Upper lobe of left lung (tissue), 6 donors: ENCODE data around the gene WDR49. TPM values are rescaled to one million over a fixed set of nuclear protein-coding genes. Genes with fewer than 3 reads are reported as not detected.

Experiments used
- ATAC-seq, 2 donors: fragments of 200-7000 bp; cut with Tn5 transposase; one replicate each; pipeline ENCODE4 v1.9.1; 2022; ENCODE audit warnings: mild to moderate bottlenecking in 2 of 2, moderate library complexity in 2 of 2; ENCODE audit not compliant: low FRiP score in 2 of 2
- DNase-seq, 2 donors: peaks; one replicate each; pipeline ENCODE4 v3.0.0-alpha.2; 2019 to 2020
- H3K27ac ChIP-seq, 4 donors: fragments of 200-600 bp; sonication (generic); one replicate each; pipeline ENCODE4 v1.5.1; 2016 to 2019
- H3K27me3 ChIP-seq, 4 donors: fragments of 200-600 bp; sonication (generic); one replicate each; pipeline ENCODE4 v1.5.1; 2017 to 2019
- H3K36me3 ChIP-seq, 4 donors: fragments of 200-600 bp; sonication (generic); one replicate each; pipeline ENCODE4 v1.5.1; 2016 to 2019
- H3K4me1 ChIP-seq, 4 donors: fragments of 200-600 bp; sonication (generic); one replicate each; pipeline ENCODE4 v1.5.1; 2018 to 2019
- H3K4me3 ChIP-seq, 4 donors: fragments of 200-600 bp; sonication (generic); one replicate each; pipeline ENCODE4 v1.5.1; 2017 to 2019; ENCODE audit warnings: mild to moderate bottlenecking in 2 of 4, moderate library complexity in 1 of 4
- H3K9me3 ChIP-seq, 4 donors: fragments of 200-600 bp; sonication (generic); one replicate each; pipeline ENCODE4 v1.5.1; 2018 to 2019
- CTCF ChIP-seq, 6 experiments: fragments of 450-650 bp in 4 of 6; fragments of 200-600 bp in 2 of 6; sonication (generic) in 2 of 6; IDR thresholded peaks; one replicate each; pipeline ENCODE4 v1.5.1; 2016 to 2019; ENCODE audit warnings: antibody characterized with exemption in 6 of 6
- EP300 ChIP-seq, 4 donors: sonication (generic); formaldehyde crosslinking; IDR thresholded peaks; one replicate each; pipeline ENCODE4 v1.5.1; 2017; ENCODE audit warnings: antibody characterized with exemption in 4 of 4, control low read depth in 2 of 4
- POLR2A ChIP-seq, 4 donors: fragments of 450-650 bp; IDR thresholded peaks; one replicate each; pipeline ENCODE4 v1.5.1; 2016 to 2017; ENCODE audit warnings: antibody characterized with exemption in 4 of 4, mild to moderate bottlenecking in 2 of 4
- POLR2AphosphoS5 ChIP-seq, 2 donors: sonication (generic); formaldehyde crosslinking; IDR thresholded peaks; one replicate each; pipeline ENCODE4 v1.5.1; 2017; ENCODE audit warnings: antibody characterized with exemption in 2 of 2
- WGBS, 2 donors: methylation state at CpG; one replicate each; pipeline ENCODE4 v1.1.5; 2017 to 2018; 5-methylcytosine and 5-hydroxymethylcytosine counted together
- total RNA-seq, 6 donors: library from RNA; depleted of rRNA in 4 of 6; stranded (reverse); fragments of >200 nt in 4 of 6; gene quantifications; one replicate each; pipeline versions ENCODE4 v1.1.0 to v1.2.1, GENCODE V29; 2016 to 2021
- donor health status: DM: no; HTN: no; CAD: no; lungs with moderate emphysema.
- donor health status: DM: no; HTN: yes; CAD: no; lungs with severe emphysema.

Gene WDR49
- total RNA-seq, 6 donors from 2014 or later, result 2.6 to 37.3 (median 11.8) TPM

DNA sequence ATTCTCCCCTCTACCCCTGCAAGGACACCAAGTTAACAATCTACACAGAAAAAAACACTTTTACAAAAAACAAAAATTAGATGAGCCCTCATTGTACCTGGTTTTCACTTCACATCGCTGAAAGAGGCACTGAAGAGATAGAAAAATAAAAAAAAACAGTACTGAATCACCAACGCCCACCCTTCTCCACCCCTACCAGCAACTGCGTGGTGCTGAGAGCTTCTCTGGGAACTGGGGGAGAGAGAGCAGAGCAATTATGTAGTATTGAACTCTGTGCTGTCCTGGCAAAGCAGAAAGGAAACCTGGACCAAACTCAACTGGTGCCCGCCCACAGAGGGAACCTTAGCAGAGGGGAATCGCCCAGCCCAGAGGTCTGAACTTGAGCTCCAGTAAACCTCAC is 44.6 kb downstream of the WDR49 start:
- Histone ChIP-seq H3K9me3 (no peaks in the 10 kb centered on the region), H3K27me3 (no peaks in the 10 kb centered on the region), H3K4me3 (no peak overlapping the region), H3K27ac (no peak overlapping the region), H3K4me1 (no peaks in the 10 kb centered on the region), H3K36me3 (no peaks in the 10 kb centered on the region)
- ATAC-seq (no peak), DNase-seq (no peak)
- TF ChIP-seq POLR2AphosphoS5 (IDR thresholded peaks at IDR 0.05) (no peak), POLR2A (IDR thresholded peaks at IDR 0.05) (no peak), EP300 (IDR thresholded peaks at IDR 0.05) (no peak), CTCF (IDR thresholded peaks at IDR 0.05) (no peak)
- 81 to 87% methylated on average over 5 of the region's 5 CpGs for whole genome bisulfite sequencing, 2 donors

GRCh38 chr3:167606836-167607235 is 46.9 kb downstream of the WDR49 start:
- H3K36me3 ChIP-seq, result no peaks in the 10 kb centered on the region
- no peaks in the 10 kb centered on the region for H3K9me3 ChIP-seq
- no peak for ATAC-seq
- no peaks in the 10 kb centered on the region for H3K4me1 ChIP-seq
- no peak overlapping the region for H3K27ac ChIP-seq
- TF ChIP-seq POLR2A (IDR thresholded peaks at IDR 0.05) (no peak), EP300 (IDR thresholded peaks at IDR 0.05) (no peak), POLR2AphosphoS5 (IDR thresholded peaks at IDR 0.05) (no peak), CTCF (IDR thresholded peaks at IDR 0.05) (no peak)
- DNase-seq, result no peak
- 89 to 90% methylated on average over 3 of the region's 3 CpGs for WGBS, 2 donors
- no peaks in the 10 kb centered on the region for H3K27me3 ChIP-seq
- no peak overlapping the region for H3K4me3 ChIP-seq

DNA sequence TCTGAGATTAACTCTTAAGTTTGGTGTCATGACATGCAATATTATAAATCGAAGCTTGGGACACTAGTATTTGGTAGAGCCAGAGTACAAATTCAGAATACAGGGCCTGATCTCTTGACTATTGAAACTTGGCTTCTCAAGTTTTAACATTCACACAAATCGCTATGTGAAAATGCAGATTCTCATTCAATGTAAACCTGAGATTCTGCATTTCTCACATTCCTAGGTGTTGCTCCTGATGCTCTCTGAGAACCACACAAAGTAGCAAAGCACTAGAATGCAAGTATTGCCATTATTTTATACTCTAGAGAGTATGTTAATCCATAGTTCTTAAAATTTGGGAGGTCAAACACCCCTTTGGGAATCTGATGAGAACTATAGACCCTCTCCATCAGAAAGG is 47.9 kb downstream of the WDR49 start:
- H3K27ac ChIP-seq, result no peak overlapping the region
- no peak for ATAC-seq
- WGBS, 2 donors, result 72 to 74% methylated on average over 2 of the region's 2 CpGs
- H3K4me1 ChIP-seq, result no peaks in the 10 kb centered on the region
- H3K4me3 ChIP-seq, result no peak overlapping the region
- no peak for TF ChIP-seq POLR2A (IDR thresholded peaks at IDR 0.05)
- TF ChIP-seq POLR2AphosphoS5 (IDR thresholded peaks at IDR 0.05), result no peak
- TF ChIP-seq EP300 (IDR thresholded peaks at IDR 0.05), result no peak
- no peaks in the 10 kb centered on the region for H3K9me3 ChIP-seq
- H3K27me3 ChIP-seq, result no peaks in the 10 kb centered on the region
- H3K36me3 ChIP-seq, result no peaks in the 10 kb centered on the region
- DNase-seq, result no peak

DNA sequence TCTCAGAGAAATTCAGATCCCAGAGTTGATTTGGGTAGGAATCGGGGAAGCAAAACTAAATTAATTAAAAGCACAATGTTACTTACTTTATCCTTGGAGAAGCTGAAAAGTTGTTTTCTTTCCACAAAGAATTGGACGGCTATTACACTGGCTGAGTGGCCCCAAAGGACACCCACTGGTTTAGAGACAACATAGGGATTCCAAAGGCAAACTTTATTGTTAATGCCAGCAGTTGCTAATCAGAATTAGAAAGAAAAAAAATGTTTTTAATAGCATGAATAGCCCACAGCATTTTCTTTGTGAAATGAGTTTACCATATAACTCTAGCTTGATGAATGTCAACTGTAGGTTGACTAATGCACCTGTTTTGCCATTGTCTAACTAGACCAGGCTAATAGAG is 51.7 kb downstream of the WDR49 start:
- Histone ChIP-seq H3K36me3 (no peaks in the 10 kb centered on the region), H3K27me3 (no peaks in the 10 kb centered on the region), H3K4me3 (no peak overlapping the region), H3K27ac (no peak overlapping the region), H3K4me1 (no peaks in the 10 kb centered on the region), H3K9me3 (no peaks in the 10 kb centered on the region)
- TF ChIP-seq CTCF (IDR thresholded peaks at IDR 0.05) (no peak), EP300 (IDR thresholded peaks at IDR 0.05) (no peak), POLR2A (IDR thresholded peaks at IDR 0.05) (no peak), POLR2AphosphoS5 (IDR thresholded peaks at IDR 0.05) (no peak)
- DNase-seq (no peak), ATAC-seq (no peak)
- 75 to 82% methylated on average over 2 of the region's 2 CpGs for WGBS, 2 donors

- H3K27me3 ChIP-seq, result no peaks in the 10 kb centered on the region
- no peaks in the 10 kb centered on the region for H3K9me3 ChIP-seq
- H3K27ac ChIP-seq, result no peak overlapping the region
- no peak for DNase-seq
- TF ChIP-seq CTCF (IDR thresholded peaks at IDR 0.05) (no peak), EP300 (IDR thresholded peaks at IDR 0.05) (no peak), POLR2A (IDR thresholded peaks at IDR 0.05) (no peak), POLR2AphosphoS5 (IDR thresholded peaks at IDR 0.05) (no peak)
- H3K36me3 ChIP-seq, result no peaks in the 10 kb centered on the region
- no peak overlapping the region for H3K4me3 ChIP-seq
- 93 to 96% methylated on average over 3 of the region's 3 CpGs for WGBS, 2 donors
- no peaks in the 10 kb centered on the region for H3K4me1 ChIP-seq
- ATAC-seq, result no peak
Measured at GRCh38 chr3:167587651-167588050, 66.1 kb downstream of the WDR49 start.
